GM12878 (cell line): ENCODE measurements around the gene SAFB. TPM values are rescaled to one million over a fixed set of nuclear protein-coding genes. Genes with fewer than 3 reads are reported as not detected.

Experiments
- BMI1 ChIP-seq: fragments of 450-650 bp; IDR thresholded peaks from 2 replicates; pipeline ENCODE4 v1.6.1; 2016; ENCODE audit warnings: mild to moderate bottlenecking, moderate library complexity, borderline replicate concordance
- CBX5 ChIP-seq: sonication (generic); IDR thresholded peaks from 2 replicates; pipeline ENCODE4 v1.6.1; 2016; ENCODE audit warnings: low read depth, moderate library complexity, mild to moderate bottlenecking, inconsistent platforms
- HDAC2 ChIP-seq: fragments of 200-600 bp; sonication (generic); IDR thresholded peaks from 2 replicates; pipeline ENCODE4 v1.6.1; 2017
- IKZF1 ChIP-seq: fragments of 450-650 bp; conservative IDR thresholded peaks from 2 replicates; pipeline ENCODE4 v1.6.1; 2017; ENCODE audit warnings: antibody characterized with exemption, mild to moderate bottlenecking
- IRF3 ChIP-seq: fragments of 450-650 bp; IDR thresholded peaks from 2 replicates; pipeline ENCODE4 v1.6.1; 2014; ENCODE audit warnings: mild to moderate bottlenecking
- LARP7 ChIP-seq: fragments of 450-650 bp; IDR thresholded peaks from 2 replicates; pipeline ENCODE4 v1.6.1; 2017; ENCODE audit warnings: mild to moderate bottlenecking
- MXI1 ChIP-seq: fragments of 150-350 bp; IDR thresholded peaks from 2 replicates; pipeline ENCODE4 v1.6.1; 2011; ENCODE audit warnings: low read depth, mild to moderate bottlenecking, inconsistent platforms, low read length, improper control_type of control experiment
- NFYB ChIP-seq: IDR thresholded peaks from 2 replicates; pipeline ENCODE4 v1.6.1; 2011; ENCODE audit warnings: low read depth, mild to moderate bottlenecking, low read length, improper control_type of control experiment, moderate library complexity; ENCODE audit not compliant: insufficient read depth
- POLR2AphosphoS2 ChIP-seq: IDR thresholded peaks from 2 replicates; pipeline ENCODE4 v1.6.1; 2011; ENCODE audit warnings: low read depth, mild to moderate bottlenecking, low read length, improper control_type of control experiment, moderate library complexity
- RAD21 ChIP-seq: IDR thresholded peaks from 2 replicates; pipeline ENCODE4 v1.6.1; 2011; ENCODE audit warnings: mild to moderate bottlenecking, low read depth, low read length, moderate library complexity; ENCODE audit not compliant: insufficient read depth
- SKIL ChIP-seq: fragments of 450-650 bp; IDR thresholded peaks from 2 replicates; pipeline ENCODE4 v1.6.1; 2017; ENCODE audit warnings: mild to moderate bottlenecking, low read depth, inconsistent platforms; ENCODE audit not compliant: poor library complexity, severe bottlenecking
- TCF12 ChIP-seq: IDR thresholded peaks from 2 replicates; pipeline ENCODE4 v1.6.1; 2011; ENCODE audit warnings: low read depth, mild to moderate bottlenecking, low read length
- YBX1 ChIP-seq: fragments of 450-650 bp; IDR thresholded peaks from 2 replicates; pipeline ENCODE4 v1.6.1; 2016; ENCODE audit warnings: antibody characterized with exemption
- YY1 ChIP-seq: IDR thresholded peaks from 2 replicates; pipeline ENCODE4 v1.6.1; 2011; ENCODE audit warnings: low read depth, mild to moderate bottlenecking, low read length
- ZSCAN29 ChIP-seq: fragments of 450-650 bp; IDR thresholded peaks from 2 replicates; pipeline ENCODE4 v1.6.1; 2017; ENCODE audit warnings: mild to moderate bottlenecking, moderate library complexity
- polyA plus RNA-seq, 11 experiments: library from polyadenylated mRNA; depleted of rRNA in 4 of 11; unstranded in 6 of 11; stranded (reverse) in 5 of 11; fragments of >200 nt; fragmentation: Nextera tagmentation in 4 of 11; fragmentation: Illumina TruSeq in 1 of 11; extraction: Ambion mirVana in 4 of 11; extraction: Trizol in 1 of 11; gene quantifications; 1 replicate in 1 of 11; 2 replicates in 10 of 11; pipeline versions ENCODE4 v1.2.1 to v1.2.3, GENCODE V29; 2011 to 2016; ENCODE audit warnings: inconsistent platforms in 2 of 11, missing spikeins in 2 of 11, low read depth in 1 of 11
- total RNA-seq, 4 experiments: library from RNA; depleted of rRNA in 3 of 4; stranded (reverse); fragments of >200 nt in 3 of 4; fragmentation: Illumina TruSeq in 1 of 4; extraction: Trizol in 1 of 4; gene quantifications; 2 replicates each; pipeline versions ENCODE4 v1.2.1 to v1.2.3, GENCODE V29; 2013 to 2021
- TF ChIP-seq, protein P1 (sequence below): IDR thresholded peaks from 2 replicates; pipeline ENCODE4 v1.6.1; 2011; ENCODE audit warnings: borderline replicate concordance, low read depth, mild to moderate bottlenecking, moderate library complexity, mixed read lengths, low read length; ENCODE audit not compliant: insufficient read depth; ENCODE audit errors: extremely low read length
- TF ChIP-seq, protein P2 (sequence below): fragments of 450-650 bp; IDR thresholded peaks from 2 replicates; pipeline ENCODE4 v1.6.1; 2018; ENCODE audit warnings: mild to moderate bottlenecking, low read depth, moderate library complexity; ENCODE audit not compliant: partially characterized antibody
- TF ChIP-seq, protein P3 (sequence below): IDR thresholded peaks from 2 replicates; pipeline ENCODE4 v1.6.1; 2011; ENCODE audit warnings: low read depth, low read length, improper control_type of control experiment, borderline replicate concordance
- TF ChIP-seq, protein P4 (sequence below): fragments of 450-650 bp; IDR thresholded peaks from 2 replicates; pipeline ENCODE4 v1.6.1; 2017; ENCODE audit warnings: low read depth, mild to moderate bottlenecking, moderate library complexity

SAFB gene
- total and polyA plus RNA-seq, 10 of the 15 experiments (the other 5 are each of a cell fraction or from before 2014, with no cell fraction given) = 1.6 to 131 (median 61.2) TPM

DNA sequence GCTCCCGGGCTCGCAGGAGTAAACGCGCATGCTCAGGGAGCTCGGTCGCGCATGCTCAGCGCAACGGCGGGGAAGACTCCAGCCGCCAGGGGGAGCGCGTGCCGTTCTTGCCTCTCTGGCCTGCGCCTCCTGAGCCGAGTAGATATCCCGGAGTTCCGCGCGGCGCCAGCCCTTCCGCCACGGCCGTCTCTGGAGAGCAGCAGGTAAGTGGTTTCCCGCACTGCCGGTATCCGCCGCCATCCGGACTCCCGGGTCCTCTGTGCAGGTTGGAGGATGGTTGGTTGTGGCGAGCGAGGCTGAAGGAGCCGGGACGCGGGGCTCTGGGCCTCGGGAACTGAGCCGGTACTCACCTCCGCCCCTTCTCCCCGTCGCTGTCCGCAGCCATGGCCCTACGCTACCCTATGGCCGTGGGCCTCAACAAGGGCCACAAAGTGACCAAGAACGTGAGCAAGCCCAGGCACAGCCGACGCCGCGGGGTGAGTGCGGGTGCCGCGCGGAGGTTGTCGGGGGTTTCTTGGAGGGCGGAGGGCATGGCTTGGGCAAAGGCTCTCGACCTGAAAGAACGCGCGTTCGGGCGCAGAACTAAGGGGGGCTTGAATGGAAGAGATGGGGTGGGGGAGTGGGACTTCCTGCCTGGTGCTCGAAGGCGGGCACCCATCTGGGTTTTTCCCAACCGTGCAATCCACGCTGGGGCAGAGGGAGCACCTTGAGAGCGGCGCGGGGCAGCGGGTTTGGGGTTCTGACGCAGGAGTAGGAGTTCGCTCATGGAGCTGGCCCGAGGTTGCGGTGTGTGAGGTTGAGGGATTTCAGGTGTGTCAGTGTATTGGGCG is 67.5 kb downstream of the SAFB start, which contains the start of gene RPL36 (continued):
- TF ChIP-seq HDAC2 (no peak), NFYB (no peak), RAD21 (no peak), ZSCAN29 (peak; percentile 44; the same call in 1 of the 2 replicates), LARP7 (peak; percentile 98), YY1 (peak; percentile 84), POLR2AphosphoS2 (peak; percentile 99), IRF3 (no peak), TCF12 (peak; percentile 62; the same call in 1 of the 2 replicates), YBX1 (no peak), IKZF1 (peak; percentile 100), SKIL (peak; percentile 18), MXI1 (peak; percentile 94), CBX5 (no peak), BMI1 (no peak)
- TF ChIP-seq, protein P1, sequence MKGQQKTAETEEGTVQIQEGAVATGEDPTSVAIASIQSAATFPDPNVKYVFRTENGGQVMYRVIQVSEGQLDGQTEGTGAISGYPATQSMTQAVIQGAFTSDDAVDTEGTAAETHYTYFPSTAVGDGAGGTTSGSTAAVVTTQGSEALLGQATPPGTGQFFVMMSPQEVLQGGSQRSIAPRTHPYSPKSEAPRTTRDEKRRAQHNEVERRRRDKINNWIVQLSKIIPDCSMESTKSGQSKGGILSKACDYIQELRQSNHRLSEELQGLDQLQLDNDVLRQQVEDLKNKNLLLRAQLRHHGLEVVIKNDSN = no peak
- TF ChIP-seq, protein P2, sequence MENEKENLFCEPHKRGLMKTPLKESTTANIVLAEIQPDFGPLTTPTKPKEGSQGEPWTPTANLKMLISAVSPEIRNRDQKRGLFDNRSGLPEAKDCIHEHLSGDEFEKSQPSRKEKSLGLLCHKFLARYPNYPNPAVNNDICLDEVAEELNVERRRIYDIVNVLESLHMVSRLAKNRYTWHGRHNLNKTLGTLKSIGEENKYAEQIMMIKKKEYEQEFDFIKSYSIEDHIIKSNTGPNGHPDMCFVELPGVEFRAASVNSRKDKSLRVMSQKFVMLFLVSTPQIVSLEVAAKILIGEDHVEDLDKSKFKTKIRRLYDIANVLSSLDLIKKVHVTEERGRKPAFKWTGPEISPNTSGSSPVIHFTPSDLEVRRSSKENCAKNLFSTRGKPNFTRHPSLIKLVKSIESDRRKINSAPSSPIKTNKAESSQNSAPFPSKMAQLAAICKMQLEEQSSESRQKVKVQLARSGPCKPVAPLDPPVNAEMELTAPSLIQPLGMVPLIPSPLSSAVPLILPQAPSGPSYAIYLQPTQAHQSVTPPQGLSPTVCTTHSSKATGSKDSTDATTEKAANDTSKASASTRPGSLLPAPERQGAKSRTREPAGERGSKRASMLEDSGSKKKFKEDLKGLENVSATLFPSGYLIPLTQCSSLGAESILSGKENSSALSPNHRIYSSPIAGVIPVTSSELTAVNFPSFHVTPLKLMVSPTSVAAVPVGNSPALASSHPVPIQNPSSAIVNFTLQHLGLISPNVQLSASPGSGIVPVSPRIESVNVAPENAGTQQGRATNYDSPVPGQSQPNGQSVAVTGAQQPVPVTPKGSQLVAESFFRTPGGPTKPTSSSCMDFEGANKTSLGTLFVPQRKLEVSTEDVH = no peak
- TF ChIP-seq, protein P3, sequence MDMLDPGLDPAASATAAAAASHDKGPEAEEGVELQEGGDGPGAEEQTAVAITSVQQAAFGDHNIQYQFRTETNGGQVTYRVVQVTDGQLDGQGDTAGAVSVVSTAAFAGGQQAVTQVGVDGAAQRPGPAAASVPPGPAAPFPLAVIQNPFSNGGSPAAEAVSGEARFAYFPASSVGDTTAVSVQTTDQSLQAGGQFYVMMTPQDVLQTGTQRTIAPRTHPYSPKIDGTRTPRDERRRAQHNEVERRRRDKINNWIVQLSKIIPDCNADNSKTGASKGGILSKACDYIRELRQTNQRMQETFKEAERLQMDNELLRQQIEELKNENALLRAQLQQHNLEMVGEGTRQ = no peak
- TF ChIP-seq, protein P4, sequence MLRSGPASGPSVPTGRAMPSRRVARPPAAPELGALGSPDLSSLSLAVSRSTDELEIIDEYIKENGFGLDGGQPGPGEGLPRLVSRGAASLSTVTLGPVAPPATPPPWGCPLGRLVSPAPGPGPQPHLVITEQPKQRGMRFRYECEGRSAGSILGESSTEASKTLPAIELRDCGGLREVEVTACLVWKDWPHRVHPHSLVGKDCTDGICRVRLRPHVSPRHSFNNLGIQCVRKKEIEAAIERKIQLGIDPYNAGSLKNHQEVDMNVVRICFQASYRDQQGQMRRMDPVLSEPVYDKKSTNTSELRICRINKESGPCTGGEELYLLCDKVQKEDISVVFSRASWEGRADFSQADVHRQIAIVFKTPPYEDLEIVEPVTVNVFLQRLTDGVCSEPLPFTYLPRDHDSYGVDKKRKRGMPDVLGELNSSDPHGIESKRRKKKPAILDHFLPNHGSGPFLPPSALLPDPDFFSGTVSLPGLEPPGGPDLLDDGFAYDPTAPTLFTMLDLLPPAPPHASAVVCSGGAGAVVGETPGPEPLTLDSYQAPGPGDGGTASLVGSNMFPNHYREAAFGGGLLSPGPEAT = peak; percentile 66; the same call in 1 of the 2 replicates
